HL-60/S4 treated with retinoic acid at 250 ng/mL for 4 days and 3 days (cell line): ENCODE results near the gene GDF2.

Experiments used
- in situ Hi-C: fragments of 300-500 bp; cut with MboI; formaldehyde crosslinking; loops from 2 replicates; pipeline ENCODE4 v1.7.0; 2022; ENCODE audit warnings: low sequenced_read_pairs

GDF2 gene

DNA sequence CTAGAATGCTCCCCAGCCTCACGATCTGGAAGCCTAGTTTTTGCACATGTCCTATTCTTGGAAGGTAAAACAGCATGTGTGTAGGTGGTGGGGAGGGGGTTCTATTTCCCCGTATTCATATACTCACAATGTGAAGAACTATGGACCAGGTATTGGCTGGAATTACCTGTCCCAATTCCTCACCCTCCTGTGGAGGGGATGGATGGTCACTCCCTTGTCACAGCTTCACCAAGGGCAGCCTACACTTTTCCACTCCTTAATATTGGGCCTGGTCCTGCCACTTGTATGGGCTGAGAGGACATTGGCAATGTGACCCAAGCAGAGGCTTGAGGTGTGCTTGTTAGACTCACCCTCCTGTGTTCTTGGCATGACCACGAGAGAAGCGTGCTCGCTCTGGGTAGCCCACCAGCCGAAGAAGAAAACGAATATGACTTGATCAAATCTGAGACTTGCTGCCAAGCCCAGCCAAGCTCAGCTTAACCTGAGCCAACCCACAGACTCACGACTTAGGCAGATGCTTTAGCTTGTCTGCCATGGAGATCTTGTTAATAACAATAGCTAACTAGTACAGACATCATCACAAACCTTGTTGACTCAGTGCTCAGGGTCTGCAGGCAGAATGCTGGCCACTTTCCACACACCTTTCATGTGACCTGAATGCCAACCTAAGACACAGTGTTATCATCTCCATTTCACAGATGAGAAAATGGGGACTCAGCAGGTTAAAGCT is 44.6 kb downstream of the GDF2 start:
- in situ Hi-C loops = no loop called here

- in situ Hi-C loops = no loop called here
Observed at GRCh38 chr10:47367646-47368045, 45.4 kb downstream of the GDF2 start.

GRCh38 chr10:47368431-47369180 is 46.4 kb downstream of the GDF2 start:
- in situ Hi-C loops = no loop called here

DNA sequence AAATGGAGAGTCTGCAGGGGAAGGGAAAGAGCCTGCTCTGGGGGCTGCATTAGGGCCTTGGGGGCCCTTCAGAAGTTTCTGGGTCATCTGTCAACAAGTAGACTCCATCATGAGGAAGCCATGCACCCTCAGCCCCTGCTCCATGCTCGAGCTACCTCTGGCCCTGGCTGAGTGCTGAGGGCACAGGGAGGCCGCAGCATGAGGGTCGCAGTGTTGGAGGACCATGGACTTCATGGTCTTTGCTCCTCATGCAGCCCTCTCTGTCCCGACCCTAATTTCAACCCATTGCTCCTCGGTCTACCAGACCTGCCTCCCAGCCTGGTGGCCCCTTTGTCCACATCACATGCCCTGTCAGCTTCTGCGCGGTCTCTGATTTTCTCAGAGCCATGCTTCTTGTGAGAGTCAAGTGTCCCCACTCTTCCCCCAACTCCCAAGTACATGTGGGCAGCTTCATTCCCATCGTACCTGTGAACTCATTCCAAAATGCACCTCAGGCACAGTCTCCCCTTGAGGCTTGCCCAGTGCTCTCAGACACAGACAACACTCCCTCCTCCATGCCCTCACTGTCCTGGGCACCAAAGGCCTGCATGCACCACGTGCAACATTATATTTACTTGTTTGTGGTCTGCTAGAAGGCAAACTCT is 47.1 kb downstream of the GDF2 start:
- in situ Hi-C loops = no loop called here

- in situ Hi-C loops = no loop called here
Observed at GRCh38 chr10:47370015-47370767, 47.9 kb downstream of the GDF2 start.

DNA sequence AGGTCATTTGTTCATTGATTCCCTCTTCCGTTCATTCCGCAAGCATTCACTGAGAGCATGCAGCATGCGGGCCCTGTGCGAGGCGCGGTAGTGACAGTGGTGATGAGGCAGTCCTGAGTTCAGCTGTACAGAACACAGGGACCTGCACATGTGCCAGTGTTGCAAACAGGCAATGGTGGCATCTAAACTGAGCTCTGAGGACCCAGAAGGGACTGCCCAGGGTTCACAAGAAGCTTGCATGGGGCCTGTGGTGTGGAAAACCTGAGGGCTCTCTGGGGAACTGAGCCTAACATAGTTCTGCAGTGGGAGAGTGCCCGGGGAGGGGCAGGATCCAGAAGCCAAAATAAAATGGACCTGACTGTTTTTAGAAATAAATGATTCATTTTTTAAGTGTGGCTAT is 48.6 kb downstream of the GDF2 start:
- in situ Hi-C loops = no loop called here

DNA sequence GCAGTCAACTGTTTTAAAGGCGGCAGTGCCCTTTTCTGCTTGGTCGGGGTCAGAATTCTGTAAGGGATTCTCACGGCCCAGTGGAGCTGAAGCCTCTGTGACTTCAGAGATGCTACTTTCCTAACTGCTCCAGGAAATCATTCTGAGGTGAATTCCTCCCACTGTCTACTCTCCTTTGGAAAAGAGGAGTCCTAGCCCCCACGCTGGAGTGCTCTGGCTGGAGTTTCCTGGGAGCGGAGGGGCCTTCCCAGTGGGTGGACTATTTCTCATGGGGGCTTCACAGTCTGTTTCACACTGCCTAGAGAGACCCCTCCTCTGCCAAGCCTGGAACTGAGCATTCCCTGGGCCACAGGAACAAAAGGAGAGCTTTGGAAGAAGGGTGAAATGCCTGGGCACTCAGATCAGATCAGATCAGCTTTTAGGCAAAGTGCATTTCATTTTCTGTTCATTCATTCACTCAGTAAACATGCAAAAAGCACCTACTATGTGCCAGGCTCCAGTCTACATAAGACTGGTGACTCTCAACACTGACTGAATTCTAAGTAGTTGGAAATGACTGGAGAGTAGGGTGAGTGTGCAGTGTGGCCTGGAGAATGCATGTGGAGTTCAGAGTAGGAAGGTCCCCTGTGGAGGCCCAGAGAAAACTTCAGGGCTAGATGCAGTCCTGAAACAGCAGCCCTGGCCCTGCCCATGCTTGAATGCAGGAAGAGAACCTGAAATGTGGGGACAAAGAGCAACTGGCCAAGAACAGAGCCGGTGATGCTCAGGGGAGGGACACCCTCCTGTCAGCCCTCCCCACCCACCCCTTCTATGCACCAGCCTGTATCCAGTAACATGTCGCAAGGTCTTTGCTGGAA is 49.6 kb downstream of the GDF2 start:
- in situ Hi-C loops = no loop called here

- in situ Hi-C loops = no loop called here
Observed at GRCh38 chr10:47372726-47373125, 50.5 kb downstream of the GDF2 start.

DNA sequence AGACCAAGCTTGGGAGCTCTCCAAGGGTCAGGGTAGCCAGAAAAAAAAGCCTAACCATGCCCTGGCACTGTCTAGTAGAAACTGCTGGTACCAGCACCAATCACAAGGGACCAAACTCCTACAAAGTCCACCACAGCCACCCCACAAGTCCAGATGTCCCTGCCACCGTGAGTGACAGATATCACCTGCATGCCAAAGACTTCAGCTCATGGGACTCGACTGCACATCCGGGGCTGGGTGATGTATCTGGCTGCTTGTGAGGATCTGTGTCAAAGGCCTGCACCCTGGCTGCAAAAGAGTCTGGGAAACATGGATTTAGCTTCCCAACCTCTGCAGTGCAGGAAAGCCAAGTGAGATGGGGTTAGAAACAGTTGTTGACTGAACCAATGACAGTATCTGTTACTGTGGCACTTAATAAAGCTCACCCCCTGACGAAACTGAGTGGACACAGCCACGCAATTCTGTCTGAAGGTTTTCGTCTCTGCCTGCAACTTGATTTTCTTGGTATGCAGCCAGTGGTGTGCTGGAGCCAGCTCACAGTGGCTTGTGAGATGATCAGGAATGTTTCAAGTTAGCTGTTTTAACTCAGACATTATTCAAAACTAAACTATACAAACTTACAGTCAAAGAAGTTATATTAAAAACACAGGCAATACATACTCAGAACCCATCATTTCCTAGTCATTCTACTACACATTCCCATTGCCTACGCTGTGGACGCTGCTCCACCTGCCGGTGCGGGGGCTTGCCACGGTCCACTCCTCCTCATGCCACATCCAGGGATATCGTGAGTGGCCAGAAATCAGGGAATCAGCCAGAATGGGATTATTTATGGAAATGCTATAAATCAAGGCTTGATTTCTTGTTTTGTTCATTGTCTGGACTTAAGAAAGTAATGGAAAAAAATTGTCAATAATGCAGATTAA is 52.6 kb downstream of the GDF2 start:
- in situ Hi-C loops = no loop called here

GRCh38 chr10:47376522-47377220 is 54.4 kb downstream of the GDF2 start:
- in situ Hi-C loops = no loop called here
